Nephron progenitor cell (in vitro differentiated cells): Measurements from ENCODE around the gene CDYL2.

Experiments
- DNase-seq: peaks from one replicate; pipeline ENCODE4 v3.0.0; 2021
- H3K27ac Mint-ChIP-seq: 2 replicates; pipeline ENCODE4 v1.8.0; 2021; ENCODE audit warnings: mild to moderate bottlenecking, moderate library complexity, mixed read lengths
- H3K27me3 Mint-ChIP-seq: 2 replicates; pipeline ENCODE4 v1.8.0; 2021; ENCODE audit warnings: mild to moderate bottlenecking, low read depth, mixed read lengths; ENCODE audit not compliant: poor library complexity
- H3K36me3 Mint-ChIP-seq: 2 replicates; pipeline ENCODE4 v1.8.0; 2021; ENCODE audit warnings: low read depth, mixed read lengths
- H3K4me1 Mint-ChIP-seq: 2 replicates; pipeline ENCODE4 v1.8.0; 2021; ENCODE audit warnings: mixed read lengths
- H3K4me3 Mint-ChIP-seq: 2 replicates; pipeline ENCODE4 v1.8.0; 2021; ENCODE audit warnings: mild to moderate bottlenecking, moderate library complexity, mixed read lengths
- H3K9me3 Mint-ChIP-seq: 2 replicates; pipeline ENCODE4 v1.8.0; 2021; ENCODE audit warnings: mild to moderate bottlenecking, moderate library complexity, mixed read lengths
- TF ChIP-seq, protein P1 (sequence below): fragments of 200-600 bp; sonication (generic); IDR thresholded peaks from 2 replicates; pipeline ENCODE4 v1.5.0; 2021; ENCODE audit warnings: antibody characterized with exemption

CDYL2 gene

DNA sequence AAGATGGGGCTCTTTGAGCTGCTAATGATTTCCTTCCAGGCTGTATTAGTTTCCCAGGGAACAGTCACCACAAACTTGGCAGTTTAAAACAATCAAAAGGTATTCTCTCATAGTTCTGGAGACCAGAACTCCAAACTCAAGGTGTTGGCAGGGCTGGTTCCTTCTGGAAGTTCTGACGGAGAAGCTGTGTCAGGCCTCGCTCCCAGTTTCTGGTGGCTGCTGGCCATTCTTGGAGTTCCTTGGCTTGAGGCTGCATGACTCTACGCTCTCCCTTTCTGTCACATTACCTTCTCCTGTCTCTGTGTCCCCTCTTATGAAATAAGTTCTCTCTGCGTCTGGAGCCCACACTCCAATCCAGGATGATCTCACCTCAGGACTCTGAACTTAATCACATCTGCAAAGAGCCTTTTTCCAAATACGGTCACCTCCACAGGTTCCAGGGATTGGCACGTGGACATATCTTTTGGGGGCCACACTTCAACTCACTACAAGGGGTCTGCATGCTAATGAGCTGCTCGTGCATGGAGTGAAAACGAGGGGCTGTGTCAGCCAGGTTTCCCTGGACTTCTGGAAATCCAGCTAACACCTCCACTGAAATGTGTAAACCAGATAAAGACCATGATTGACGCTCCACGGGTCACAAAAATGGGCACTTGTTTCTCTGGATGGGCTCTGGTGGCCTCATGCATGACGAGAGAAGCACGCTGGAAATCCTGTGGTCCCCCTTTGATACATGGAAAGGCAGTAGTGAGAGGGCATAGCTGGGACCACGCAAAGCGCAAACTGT lies 185.3 kb downstream of the CDYL2 start:
- no peaks in the 10 kb centered on the region for H3K36me3 Mint-ChIP-seq

DNA sequence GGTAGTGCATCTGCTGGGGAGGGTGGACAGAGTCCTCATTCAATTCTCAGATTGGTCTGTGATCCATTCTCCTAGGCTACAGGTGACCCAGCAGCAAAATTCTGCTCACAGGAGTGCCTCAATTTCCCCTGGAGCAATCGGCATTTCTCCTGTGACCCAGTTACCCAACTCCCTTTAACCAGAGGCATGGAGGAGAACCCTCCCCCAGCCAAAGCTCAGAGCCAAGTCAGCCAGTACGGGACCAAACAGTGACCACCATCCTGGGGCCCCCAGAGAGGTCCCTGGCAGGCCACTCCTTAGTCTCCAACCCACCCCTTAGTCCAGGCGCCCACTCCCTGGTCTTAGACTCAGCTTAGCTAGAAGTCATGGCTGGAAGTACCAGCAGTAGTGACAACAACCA lies 188.0 kb downstream of the CDYL2 start:
- peaks cover 8% of the 10 kb centered on the region for H3K4me1 Mint-ChIP-seq
- peaks cover 4% of the 10 kb centered on the region for H3K27me3 Mint-ChIP-seq
- no peak overlapping the region for H3K27ac Mint-ChIP-seq
- H3K9me3 Mint-ChIP-seq = peaks cover 8% of the 10 kb centered on the region
- TF ChIP-seq, protein P1, sequence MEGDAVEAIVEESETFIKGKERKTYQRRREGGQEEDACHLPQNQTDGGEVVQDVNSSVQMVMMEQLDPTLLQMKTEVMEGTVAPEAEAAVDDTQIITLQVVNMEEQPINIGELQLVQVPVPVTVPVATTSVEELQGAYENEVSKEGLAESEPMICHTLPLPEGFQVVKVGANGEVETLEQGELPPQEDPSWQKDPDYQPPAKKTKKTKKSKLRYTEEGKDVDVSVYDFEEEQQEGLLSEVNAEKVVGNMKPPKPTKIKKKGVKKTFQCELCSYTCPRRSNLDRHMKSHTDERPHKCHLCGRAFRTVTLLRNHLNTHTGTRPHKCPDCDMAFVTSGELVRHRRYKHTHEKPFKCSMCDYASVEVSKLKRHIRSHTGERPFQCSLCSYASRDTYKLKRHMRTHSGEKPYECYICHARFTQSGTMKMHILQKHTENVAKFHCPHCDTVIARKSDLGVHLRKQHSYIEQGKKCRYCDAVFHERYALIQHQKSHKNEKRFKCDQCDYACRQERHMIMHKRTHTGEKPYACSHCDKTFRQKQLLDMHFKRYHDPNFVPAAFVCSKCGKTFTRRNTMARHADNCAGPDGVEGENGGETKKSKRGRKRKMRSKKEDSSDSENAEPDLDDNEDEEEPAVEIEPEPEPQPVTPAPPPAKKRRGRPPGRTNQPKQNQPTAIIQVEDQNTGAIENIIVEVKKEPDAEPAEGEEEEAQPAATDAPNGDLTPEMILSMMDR = no peak
- no peaks in the 10 kb centered on the region for H3K36me3 Mint-ChIP-seq
- DNase-seq = no peak
- H3K4me3 Mint-ChIP-seq = no peak overlapping the region

More for the DNA sequence above, 185.3 kb downstream of the CDYL2 start:
- no peak for DNase-seq
- Mint-ChIP-seq H3K27me3 (peaks cover 8% of the 10 kb centered on the region), H3K4me3 (no peak overlapping the region), H3K9me3 (peaks cover 12% of the 10 kb centered on the region), H3K27ac (no peak overlapping the region), H3K4me1 (peaks cover 8% of the 10 kb centered on the region)
- TF ChIP-seq, protein P1 = no peak

DNA sequence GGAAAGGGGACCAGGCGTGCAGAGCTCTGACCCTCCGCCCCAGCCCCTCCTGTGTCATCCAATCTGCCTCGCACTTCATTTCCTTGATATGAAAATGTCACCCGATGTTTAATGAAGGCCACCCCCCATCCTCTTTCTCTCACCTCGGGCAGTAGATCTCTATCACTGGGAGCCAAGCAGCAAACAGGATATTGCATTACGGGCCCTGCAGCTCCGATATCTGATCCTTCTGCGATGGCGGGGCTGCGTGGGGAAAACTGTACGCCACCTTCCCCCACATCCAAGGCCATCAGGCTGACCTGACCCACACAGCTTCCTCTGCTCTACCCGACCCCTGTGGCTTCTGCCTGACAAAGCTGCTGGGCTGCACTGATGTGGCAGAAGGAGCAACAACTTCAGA lies 188.7 kb downstream of the CDYL2 start:
- H3K9me3 Mint-ChIP-seq = peaks cover 8% of the 10 kb centered on the region
- peaks cover 8% of the 10 kb centered on the region for H3K4me1 Mint-ChIP-seq
- DNase-seq = no peak
- TF ChIP-seq, protein P1 = no peak
- H3K27me3 Mint-ChIP-seq = peaks cover 7% of the 10 kb centered on the region
- no peak overlapping the region for H3K4me3 Mint-ChIP-seq
- peak overlapping the region; percentile 91 for H3K27ac Mint-ChIP-seq
- H3K36me3 Mint-ChIP-seq = no peaks in the 10 kb centered on the region

DNA sequence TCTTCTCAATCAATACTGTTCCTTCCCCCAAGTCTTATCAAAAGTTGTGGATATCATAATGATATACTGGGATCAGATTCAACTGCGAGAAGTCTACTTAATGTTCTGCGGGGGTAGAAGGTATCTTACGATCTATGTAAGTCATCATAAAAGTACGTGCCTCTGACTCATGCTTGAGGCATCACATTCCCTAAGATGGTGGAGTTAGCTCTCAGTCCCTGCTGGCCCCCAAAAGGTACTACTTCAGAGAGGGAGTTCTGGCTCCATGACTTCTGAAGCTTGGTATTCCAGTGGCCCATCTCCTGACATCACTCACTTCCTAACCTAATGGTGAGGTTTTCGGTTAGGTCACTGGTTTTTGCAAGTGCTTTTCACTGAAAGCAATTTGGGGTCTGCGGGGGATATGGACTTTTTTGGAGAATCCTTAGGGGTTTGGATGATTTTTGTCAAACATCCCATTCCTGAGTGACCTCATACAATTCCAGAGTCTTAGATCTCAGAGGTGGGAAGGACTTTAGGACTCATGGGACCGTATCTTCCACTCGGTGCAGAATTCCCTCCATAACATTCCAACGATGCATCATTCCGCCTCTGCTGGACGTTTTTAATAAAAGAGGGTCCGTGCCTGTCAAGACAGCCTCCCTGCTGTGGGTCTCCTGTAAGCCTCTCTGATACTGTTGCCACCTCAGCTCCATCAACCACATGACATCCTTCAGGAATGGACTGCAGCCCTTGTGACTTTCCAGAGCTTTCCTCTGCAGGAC lies 189.3 kb downstream of the CDYL2 start:
- Mint-ChIP-seq H3K36me3 (no peaks in the 10 kb centered on the region), H3K4me1 (peaks cover 8% of the 10 kb centered on the region), H3K4me3 (no peak overlapping the region), H3K9me3 (peaks cover 8% of the 10 kb centered on the region), H3K27me3 (peaks cover 8% of the 10 kb centered on the region), H3K27ac (no peak overlapping the region)
- TF ChIP-seq, protein P1 = no peak
- DNase-seq = no peak

DNA sequence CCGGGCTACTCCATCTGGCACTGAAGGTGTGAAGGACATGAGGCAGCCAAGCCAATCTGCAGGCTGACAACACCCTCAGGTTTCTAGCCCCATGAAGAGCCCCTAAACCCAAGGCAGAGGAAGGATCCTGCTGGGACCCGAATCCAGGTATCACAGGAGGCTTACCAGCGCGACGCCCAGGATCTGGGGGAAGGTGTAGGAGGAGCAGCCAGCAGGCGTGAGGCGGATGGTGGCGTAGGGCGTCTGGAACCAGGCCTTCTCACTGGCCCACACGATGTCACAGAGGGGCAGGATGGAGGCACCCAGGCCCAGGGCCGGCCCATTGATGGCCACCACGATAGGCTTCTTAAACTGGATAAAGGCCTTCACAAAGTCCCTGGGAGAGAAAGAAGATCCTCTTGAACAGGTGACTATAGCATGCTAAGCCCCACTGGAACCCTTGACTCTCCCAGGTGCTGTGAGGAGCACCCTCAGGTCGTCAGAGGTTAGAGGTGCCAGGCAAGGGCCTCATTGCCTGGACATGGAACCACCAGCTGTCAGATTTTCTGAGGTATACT lies 191.9 kb downstream of the CDYL2 start:
- no peak overlapping the region for H3K4me3 Mint-ChIP-seq
- H3K36me3 Mint-ChIP-seq = no peaks in the 10 kb centered on the region
- H3K9me3 Mint-ChIP-seq = peaks cover 8% of the 10 kb centered on the region
- TF ChIP-seq, protein P1 = no peak
- DNase-seq = no peak
- peaks cover 8% of the 10 kb centered on the region for H3K4me1 Mint-ChIP-seq
- no peak overlapping the region for H3K27ac Mint-ChIP-seq
- H3K27me3 Mint-ChIP-seq = peaks cover 15% of the 10 kb centered on the region
